Kidney epithelial cell (primary cell): ENCODE results near the gene HEMK1. TPM values are rescaled to one million over a fixed set of nuclear protein-coding genes. Genes with fewer than 3 reads are reported as not detected.
A peak's percentile ranks its signal among the peaks of the same experiment; 100 is the strongest.

Source experiments
- DNase-seq: peaks from one replicate; pipeline ENCODE4 v3.0.0-alpha.2; 2010; ENCODE audit warnings: low read depth
- H3K27me3 ChIP-seq: 2 replicates; pipeline ENCODE4 v1.6.0; 2011; ENCODE audit warnings: low read length; ENCODE audit not compliant: control insufficient read depth, insufficient read depth
- H3K36me3 ChIP-seq: 2 replicates; pipeline ENCODE4 v1.5.1; 2011; ENCODE audit warnings: low read length; ENCODE audit not compliant: control insufficient read depth, insufficient read depth
- H3K4me3 ChIP-seq: 2 replicates; pipeline ENCODE4 v1.5.1; 2011; ENCODE audit warnings: low read depth, mild to moderate bottlenecking, control low read depth, low read length
- CTCF ChIP-seq: IDR thresholded peaks from 2 replicates; pipeline ENCODE4 v1.5.1; 2011; ENCODE audit warnings: mild to moderate bottlenecking, moderate library complexity, low read length, control low read depth, inconsistent platforms; ENCODE audit not compliant: insufficient read depth, poor library complexity, severe bottlenecking
- total RNA-seq: library from RNA; depleted of rRNA; stranded (reverse); fragments of >200 nt; gene quantifications from 2 replicates; pipeline ENCODE4 v1.2.3, GENCODE V29; 2015

Gene HEMK1
- total RNA-seq, 1 donor from 2014 or later, result 15.6 TPM

GRCh38 chr3:50594253-50594785, 25.0 kb downstream of the HEMK1 start:
- no peaks in the 10 kb centered on the region for H3K36me3 ChIP-seq
- no peak for TF ChIP-seq CTCF
- no peak overlapping the region for H3K4me3 ChIP-seq
- H3K27me3 ChIP-seq, result no peaks in the 10 kb centered on the region
- no peak for DNase-seq

- no peak for DNase-seq
- Histone ChIP-seq H3K27me3 (no peaks in the 10 kb centered on the region), H3K4me3 (no peak overlapping the region), H3K36me3 (no peaks in the 10 kb centered on the region)
- no peak for TF ChIP-seq CTCF
Measured at GRCh38 chr3:50599115-50599715, 29.9 kb downstream of the HEMK1 start.

GRCh38 chr3:50599716-50600118, 30.4 kb downstream of the HEMK1 start:
- Histone ChIP-seq H3K27me3 (no peaks in the 10 kb centered on the region), H3K36me3 (no peaks in the 10 kb centered on the region), H3K4me3 (no peak overlapping the region)
- TF ChIP-seq CTCF, result no peak
- no peak for DNase-seq

GRCh38 chr3:50600141-50600753, 30.9 kb downstream of the HEMK1 start:
- Histone ChIP-seq H3K4me3 (no peak overlapping the region), H3K36me3 (no peaks in the 10 kb centered on the region), H3K27me3 (no peaks in the 10 kb centered on the region)
- no peak for DNase-seq
- TF ChIP-seq CTCF, result no peak

GRCh38 chr3:50600841-50601591, 31.7 kb downstream of the HEMK1 start:
- Histone ChIP-seq H3K36me3 (no peaks in the 10 kb centered on the region), H3K4me3 (no peak overlapping the region), H3K27me3 (no peaks in the 10 kb centered on the region)
- no peak for TF ChIP-seq CTCF
- DNase-seq, result peak; percentile 94
